K562 (cell line): ENCODE data around the gene PTPRG. TPM values are rescaled to one million over a fixed set of nuclear protein-coding genes. Genes with fewer than 3 reads are reported as not detected.

ENCODE experiments used
- ATAC-seq: fragments of 200-7000 bp; cut with Tn5 transposase; 3 replicates; pipeline ENCODE4 v1.9.1; 2020; ENCODE audit warnings: moderate library complexity
- BruUV-seq: library from RNA; stranded (reverse); fragments of 400-500 nt; replicated peaks from 2 replicates; lab custom pipeline; 2021; lab: Mats Ljungman, UMichigan
- CTCF ChIA-PET: fragments of 300-600 bp; formaldehyde crosslinking; extraction: SDS; loops from one replicate; lab custom pipeline; 2021; ENCODE audit warnings: low intra/inter-chr PET ratio; lab: Yijun Ruan, JAX
- POLR2A ChIA-PET: fragments of 300-600, 350-650 bp; sonication (Branson Sonifier 250); formaldehyde crosslinking; extraction: SDS; loops from one replicate; lab custom pipeline; 2021; ENCODE audit warnings: antibody characterized with exemption, inconsistent platforms; lab: Yijun Ruan, JAX
- DNase-seq, 4 experiments: peaks; one replicate each; pipeline versions ENCODE4 v3.0.0 to v3.0.0-alpha.2; 2011 to 2018; ENCODE audit warnings: low spot score in 3 of 4, mixed read lengths in 3 of 4; ENCODE audit errors: extremely low read depth in 1 of 4
- FAIRE-seq: peaks from 2 replicates; lab custom pipeline; 2011; peaks lifted over from hg19 to GRCh38; lab: Jason Lieb, UNC
- H2AFZ ChIP-seq: 2 replicates; pipeline ENCODE4 v1.6.0; 2011; ENCODE audit warnings: low read depth, low read length, control low read depth, inconsistent platforms
- H3K27ac ChIP-seq: fragments of 200-600 bp; 3 replicates; pipeline ENCODE4 v1.8.0; 2011; ENCODE audit warnings: low read depth, mild to moderate bottlenecking, control low read depth, inconsistent platforms, low read length, moderate library complexity, mixed read lengths; ENCODE audit errors: extremely low read depth
- H3K27me3 ChIP-seq, 2 experiments: fragments of 300-600 bp in 1 of 2; 2 replicates in 1 of 2; 3 replicates in 1 of 2; pipeline versions ENCODE4 v1.6.0 to v1.8.0; 2011; ENCODE audit warnings: inconsistent platforms in 2 of 2, low read length in 2 of 2, mild to moderate bottlenecking in 1 of 2, mixed read lengths in 1 of 2, moderate library complexity in 1 of 2; ENCODE audit not compliant: control insufficient read depth in 2 of 2, insufficient read depth in 2 of 2
- H3K36me3 ChIP-seq: fragments of 300-600 bp; 3 replicates; pipeline ENCODE4 v1.8.0; 2011; ENCODE audit warnings: mild to moderate bottlenecking, low read length, inconsistent platforms; ENCODE audit not compliant: control insufficient read depth, insufficient read depth
- H3K4me1 ChIP-seq, 2 experiments: fragments of 200-600 bp in 1 of 2; replicated peaks in 1 of 2; 2 replicates in 1 of 2; 3 replicates in 1 of 2; pipeline versions ENCODE4 v1.5.1 to v1.8.0; 2011; ENCODE audit warnings: inconsistent platforms in 2 of 2, low read length in 2 of 2, mild to moderate bottlenecking in 1 of 2, mixed read lengths in 1 of 2, moderate library complexity in 1 of 2; ENCODE audit not compliant: control insufficient read depth in 2 of 2, insufficient read depth in 2 of 2
- H3K4me2 ChIP-seq: 2 replicates; pipeline ENCODE4 v1.6.1; 2011; ENCODE audit warnings: low read length, control low read depth, inconsistent platforms, mixed read lengths; ENCODE audit not compliant: insufficient read depth
- H3K4me3 ChIP-seq: fragments of 200-600 bp; sonication (generic), shearing (Covaris generic); 2 replicates; pipeline ENCODE4 v1.5.1; 2016; ENCODE audit warnings: control low read depth, inconsistent platforms
- H3K79me2 ChIP-seq: fragments of 200-600 bp; 3 replicates; pipeline ENCODE4 v1.8.0; 2011; ENCODE audit warnings: low read length, inconsistent platforms; ENCODE audit not compliant: control insufficient read depth, insufficient read depth
- H3K9ac ChIP-seq, 2 experiments: 2 replicates each; pipeline versions ENCODE4 v1.6.0 to v1.6.1; 2011; ENCODE audit warnings: low read depth in 2 of 2, low read length in 2 of 2, control low read depth in 1 of 2, inconsistent platforms in 1 of 2, mild to moderate bottlenecking in 1 of 2, mixed read lengths in 1 of 2; ENCODE audit not compliant: insufficient read depth in 1 of 2
- H3K9me1 ChIP-seq: one replicate; pipeline ENCODE4 v1.6.0; 2011; ENCODE audit warnings: inconsistent platforms, mild to moderate bottlenecking, low read length, moderate library complexity; ENCODE audit not compliant: control insufficient read depth, insufficient read depth
- H3K9me3 ChIP-seq: replicated peaks from 2 replicates; pipeline ENCODE4 v1.5.1; 2011; ENCODE audit warnings: low read depth, low read length, inconsistent platforms; ENCODE audit not compliant: control insufficient read depth, insufficient read depth
- H4K20me1 ChIP-seq: replicated peaks from 2 replicates; pipeline ENCODE4 v1.6.1; 2011; ENCODE audit warnings: low read length, inconsistent platforms, mixed read lengths; ENCODE audit not compliant: control insufficient read depth, insufficient read depth
- ARHGAP35 ChIP-seq: fragments of 450-650 bp; IDR thresholded peaks from 2 replicates; pipeline ENCODE4 v1.6.1; 2018; ENCODE audit not compliant: partially characterized antibody
- ELF4 ChIP-seq: fragments of 450-650 bp; formaldehyde crosslinking; IDR thresholded peaks from 2 replicates; pipeline ENCODE4 v1.4.0; 2022; ENCODE audit warnings: missing genetic modification characterization
- KLF6 ChIP-seq: fragments of 250-450 bp; sonication (Bioruptor Pico); IDR thresholded peaks from 2 replicates; pipeline ENCODE4 v1.4.0; 2020; ENCODE audit warnings: mild to moderate bottlenecking, moderate library complexity, borderline replicate concordance
- NFIX ChIP-seq: fragments of 250-450 bp; sonication (Bioruptor Pico); IDR thresholded peaks from 2 replicates; pipeline ENCODE4 v1.4.0; 2020; ENCODE audit warnings: low read depth, mild to moderate bottlenecking, moderate library complexity
- U2AF1 ChIP-seq: fragments of 200-400 bp; formaldehyde crosslinking; optimal IDR thresholded peaks from 2 replicates; pipeline ENCODE3; 2017; ENCODE audit warnings: mild to moderate bottlenecking, low read depth, low read length, moderate library complexity
- ZNF165 ChIP-seq: fragments of 250-450 bp; sonication (Bioruptor Pico); IDR thresholded peaks from 2 replicates; pipeline ENCODE4 v1.4.0; 2020; ENCODE audit warnings: borderline replicate concordance
- ZNF253 ChIP-seq: fragments of 250-450 bp; sonication (Bioruptor Pico); conservative IDR thresholded peaks from 2 replicates; pipeline ENCODE4 v1.6.1; 2021; ENCODE audit warnings: mild to moderate bottlenecking
- ZNF408 ChIP-seq: fragments of 250-450 bp; sonication (Bioruptor Pico); IDR thresholded peaks from 2 replicates; pipeline ENCODE4 v1.4.0; 2020; ENCODE audit warnings: low read depth, mild to moderate bottlenecking, moderate library complexity
- WGBS: fragments of 100-300 bp; shearing (Covaris generic); methylation state at CpG from one replicate; pipeline ENCODE4 v1.1.6; 2016; ENCODE audit warnings: low coverage, mixed read lengths; ENCODE audit not compliant: insufficient coverage; ENCODE audit errors: missing lambda C conversion rate; 5-methylcytosine and 5-hydroxymethylcytosine counted together
- in situ Hi-C: fragments of 300-500 bp; cut with MboI; formaldehyde crosslinking; loops from 4 replicates; pipeline ENCODE4 v1.15.0; 2018; ENCODE audit warnings: inconsistent platforms, mixed read lengths
- intact Hi-C: fragments of 100-400 bp; cut with micrococcal nuclease; formaldehyde crosslinking; loops from 2 replicates; pipeline ENCODE4 v1.14.2; 2022
- polyA plus RNA-seq, 8 experiments: library from polyadenylated mRNA; depleted of rRNA in 4 of 8; stranded (reverse) in 5 of 8; unstranded in 3 of 8; fragments of >200 nt; fragmentation: Nextera tagmentation in 2 of 8; fragmentation: Illumina TruSeq in 1 of 8; extraction: Ambion mirVana in 2 of 8; extraction: Trizol in 1 of 8; gene quantifications; 2 replicates each; pipeline versions ENCODE4 v1.2.1 to v1.2.3, GENCODE V29; 2011 to 2014; ENCODE audit warnings: inconsistent platforms in 1 of 8, missing spikeins in 1 of 8
- total RNA-seq, 7 experiments: library from RNA; depleted of rRNA in 6 of 7; stranded (reverse); fragments of >200 nt in 6 of 7; fragmentation: Illumina TruSeq in 2 of 7; extraction: Trizol in 2 of 7; gene quantifications; 2 replicates each; pipeline versions ENCODE4 v1.2.1 to v1.2.3, GENCODE V29; 2011 to 2021; ENCODE audit warnings: low replicate concordance in 1 of 7
- TF ChIP-seq, protein P1 (sequence below): fragments of 200-800 bp; sonication (Bioruptor generic); IDR thresholded peaks from 2 replicates; pipeline ENCODE4 v1.6.1; 2017; ENCODE audit warnings: missing genetic modification characterization, missing compliant biosample characterization
- TF ChIP-seq, protein P2 (sequence below), 3 experiments: fragments of 200-800 bp in 1 of 3; sonication (Bioruptor generic) in 1 of 3; sonication (generic) in 1 of 3; formaldehyde crosslinking in 1 of 3; IDR thresholded peaks; 2 replicates each; pipeline versions ENCODE4 v1.6.1 to v1.8.0; 2016 to 2022; ENCODE audit warnings: mild to moderate bottlenecking in 2 of 3, missing compliant biosample characterization in 2 of 3, missing genetic modification characterization in 2 of 3, missing genetic modification reagents in 1 of 3
- TF ChIP-seq, protein P3 (sequence below): fragments of 250-450 bp; sonication (Bioruptor Pico); IDR thresholded peaks from 2 replicates; pipeline ENCODE4 v1.9.0; 2021; ENCODE audit warnings: mild to moderate bottlenecking, inconsistent platforms
- TF ChIP-seq, protein P4 (sequence below): fragments of 250-450 bp; sonication (Bioruptor Pico); IDR thresholded peaks from 2 replicates; pipeline ENCODE4 v1.8.0; 2022; ENCODE audit warnings: inconsistent platforms, mild to moderate bottlenecking, moderate library complexity, borderline replicate concordance

PTPRG gene
- total and polyA plus RNA-seq, 9 of the 15 experiments (the other 6 are each of a cell fraction or from before 2014, with no cell fraction given): 0.16 TPM; not detected in 8

DNA sequence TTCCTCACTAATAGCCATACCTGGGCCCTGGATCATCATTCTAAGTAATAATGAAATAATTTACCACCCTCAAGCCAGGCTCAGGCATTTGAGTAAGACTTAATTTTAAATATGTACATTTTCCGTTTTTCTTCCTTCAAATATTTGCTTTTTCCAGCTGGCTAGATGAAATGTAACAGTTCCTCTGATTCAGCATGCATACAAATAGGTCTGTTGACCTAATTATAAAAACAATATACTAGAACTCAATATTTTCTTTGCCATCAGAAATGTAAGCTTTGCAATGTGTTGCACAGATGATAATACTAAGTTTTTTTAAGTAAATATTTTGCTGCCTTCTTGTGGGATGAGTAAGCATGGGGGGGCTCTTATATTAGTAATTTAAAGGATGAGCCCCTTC lies 720.4 kb downstream of the PTPRG start:
- no peak for FAIRE-seq
- ATAC-seq: no peak
- CTCF ChIA-PET: no interaction called here
- Histone ChIP-seq H3K27me3 (no peaks in the 10 kb centered on the region), H3K79me2 (no peaks in the 10 kb centered on the region), H3K4me1 (no peaks in the 10 kb centered on the region), H3K9me1 (no peaks in the 10 kb centered on the region), H4K20me1 (no peaks in the 10 kb centered on the region), H3K4me2 (no peak overlapping the region), H3K9ac (no peak overlapping the region), H3K9me3 (no peaks in the 10 kb centered on the region), H2AFZ (no peak overlapping the region), H3K4me3 (no peak overlapping the region), H3K36me3 (no peaks in the 10 kb centered on the region), H3K27ac (no peak overlapping the region)
- BruUV-seq: no TSS peak
- intact Hi-C loops (no loop called here), in situ Hi-C loops (no loop called here)
- 0% methylated on average over 1 of the region's 1 CpG for WGBS
- no peak for DNase-seq
- POLR2A ChIA-PET: no interaction called here
- TF ChIP-seq ZNF408: no peak
- TF ChIP-seq ELF4 (CRISPR knock-in tag): no peak
- TF ChIP-seq, protein P1, sequence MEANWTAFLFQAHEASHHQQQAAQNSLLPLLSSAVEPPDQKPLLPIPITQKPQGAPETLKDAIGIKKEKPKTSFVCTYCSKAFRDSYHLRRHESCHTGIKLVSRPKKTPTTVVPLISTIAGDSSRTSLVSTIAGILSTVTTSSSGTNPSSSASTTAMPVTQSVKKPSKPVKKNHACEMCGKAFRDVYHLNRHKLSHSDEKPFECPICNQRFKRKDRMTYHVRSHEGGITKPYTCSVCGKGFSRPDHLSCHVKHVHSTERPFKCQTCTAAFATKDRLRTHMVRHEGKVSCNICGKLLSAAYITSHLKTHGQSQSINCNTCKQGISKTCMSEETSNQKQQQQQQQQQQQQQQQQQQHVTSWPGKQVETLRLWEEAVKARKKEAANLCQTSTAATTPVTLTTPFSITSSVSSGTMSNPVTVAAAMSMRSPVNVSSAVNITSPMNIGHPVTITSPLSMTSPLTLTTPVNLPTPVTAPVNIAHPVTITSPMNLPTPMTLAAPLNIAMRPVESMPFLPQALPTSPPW (CRISPR knock-in tag): no peak
- no peak for TF ChIP-seq KLF6
- TF ChIP-seq ARHGAP35: no peak
- TF ChIP-seq, protein P2, sequence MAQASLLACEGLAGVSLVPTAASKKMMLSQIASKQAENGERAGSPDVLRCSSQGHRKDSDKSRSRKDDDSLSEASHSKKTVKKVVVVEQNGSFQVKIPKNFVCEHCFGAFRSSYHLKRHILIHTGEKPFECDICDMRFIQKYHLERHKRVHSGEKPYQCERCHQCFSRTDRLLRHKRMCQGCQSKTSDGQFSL (CRISPR knock-in tag; IDR thresholded peaks at IDR 0.05): no peak
- TF ChIP-seq, protein P2 (tag; IDR thresholded peaks at IDR 0.05): no peak
- TF ChIP-seq, protein P3, sequence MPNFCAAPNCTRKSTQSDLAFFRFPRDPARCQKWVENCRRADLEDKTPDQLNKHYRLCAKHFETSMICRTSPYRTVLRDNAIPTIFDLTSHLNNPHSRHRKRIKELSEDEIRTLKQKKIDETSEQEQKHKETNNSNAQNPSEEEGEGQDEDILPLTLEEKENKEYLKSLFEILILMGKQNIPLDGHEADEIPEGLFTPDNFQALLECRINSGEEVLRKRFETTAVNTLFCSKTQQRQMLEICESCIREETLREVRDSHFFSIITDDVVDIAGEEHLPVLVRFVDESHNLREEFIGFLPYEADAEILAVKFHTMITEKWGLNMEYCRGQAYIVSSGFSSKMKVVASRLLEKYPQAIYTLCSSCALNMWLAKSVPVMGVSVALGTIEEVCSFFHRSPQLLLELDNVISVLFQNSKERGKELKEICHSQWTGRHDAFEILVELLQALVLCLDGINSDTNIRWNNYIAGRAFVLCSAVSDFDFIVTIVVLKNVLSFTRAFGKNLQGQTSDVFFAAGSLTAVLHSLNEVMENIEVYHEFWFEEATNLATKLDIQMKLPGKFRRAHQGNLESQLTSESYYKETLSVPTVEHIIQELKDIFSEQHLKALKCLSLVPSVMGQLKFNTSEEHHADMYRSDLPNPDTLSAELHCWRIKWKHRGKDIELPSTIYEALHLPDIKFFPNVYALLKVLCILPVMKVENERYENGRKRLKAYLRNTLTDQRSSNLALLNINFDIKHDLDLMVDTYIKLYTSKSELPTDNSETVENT (CRISPR knock-in tag): no peak
- no peak for TF ChIP-seq ZNF253
- no peak for TF ChIP-seq U2AF1
- TF ChIP-seq, protein P4, sequence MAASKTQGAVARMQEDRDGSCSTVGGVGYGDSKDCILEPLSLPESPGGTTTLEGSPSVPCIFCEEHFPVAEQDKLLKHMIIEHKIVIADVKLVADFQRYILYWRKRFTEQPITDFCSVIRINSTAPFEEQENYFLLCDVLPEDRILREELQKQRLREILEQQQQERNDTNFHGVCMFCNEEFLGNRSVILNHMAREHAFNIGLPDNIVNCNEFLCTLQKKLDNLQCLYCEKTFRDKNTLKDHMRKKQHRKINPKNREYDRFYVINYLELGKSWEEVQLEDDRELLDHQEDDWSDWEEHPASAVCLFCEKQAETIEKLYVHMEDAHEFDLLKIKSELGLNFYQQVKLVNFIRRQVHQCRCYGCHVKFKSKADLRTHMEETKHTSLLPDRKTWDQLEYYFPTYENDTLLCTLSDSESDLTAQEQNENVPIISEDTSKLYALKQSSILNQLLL (CRISPR knock-in tag): no peak
- TF ChIP-seq ZNF165: no peak
- TF ChIP-seq NFIX (CRISPR knock-in tag): no peak
